ENCODE results near the gene ERMAP. TPM values are rescaled to one million over a fixed set of nuclear protein-coding genes. Genes with fewer than 3 reads are reported as not detected.

The ERMAP gene
- total RNA-seq, 4 donors from 2014 or later: 1.4 to 6.5 (median 3.9) TPM

DNA sequence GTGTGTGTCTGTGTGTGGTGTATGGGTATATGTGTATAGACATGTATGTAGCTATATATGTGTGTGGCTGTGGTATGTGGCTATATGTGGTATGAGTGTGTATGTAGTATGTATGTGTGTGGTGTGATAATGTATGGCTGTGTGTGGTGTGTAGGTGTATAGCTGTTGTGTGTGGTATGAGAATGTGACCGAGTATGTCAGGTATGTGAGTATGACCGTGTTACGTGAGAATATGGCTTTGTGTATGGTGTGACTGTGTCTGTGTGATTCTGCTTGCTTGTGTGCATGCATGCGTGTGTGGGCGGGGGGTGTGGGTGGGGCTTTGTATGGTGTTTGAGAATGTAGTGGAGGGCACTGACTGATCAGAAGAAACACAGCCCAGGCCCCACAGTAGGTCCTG is 33.0 kb downstream of the ERMAP start:
- ATAC-seq: no peak
- peaks cover 18 to 23% of the 10 kb centered on the region in 2 donors for H3K4me1 ChIP-seq
- intact Hi-C loops (cut with DNase I; ENCODE audit: low total_unique reads) (loop anchor here (10.0 kb wide), 1 partner anchor 165 kb away; the partner anchor contains the start of gene YBX1), in situ Hi-C loops (cut with MboI; ENCODE audit: low sequenced_read_pairs in 4 of 4) (no loop called here)
- H3K4me3 ChIP-seq: no peak overlapping the region
- DNase-seq: no peak
- no peak for TF ChIP-seq POLR2A (IDR thresholded peaks at IDR 0.05)
- TF ChIP-seq, protein P1, sequence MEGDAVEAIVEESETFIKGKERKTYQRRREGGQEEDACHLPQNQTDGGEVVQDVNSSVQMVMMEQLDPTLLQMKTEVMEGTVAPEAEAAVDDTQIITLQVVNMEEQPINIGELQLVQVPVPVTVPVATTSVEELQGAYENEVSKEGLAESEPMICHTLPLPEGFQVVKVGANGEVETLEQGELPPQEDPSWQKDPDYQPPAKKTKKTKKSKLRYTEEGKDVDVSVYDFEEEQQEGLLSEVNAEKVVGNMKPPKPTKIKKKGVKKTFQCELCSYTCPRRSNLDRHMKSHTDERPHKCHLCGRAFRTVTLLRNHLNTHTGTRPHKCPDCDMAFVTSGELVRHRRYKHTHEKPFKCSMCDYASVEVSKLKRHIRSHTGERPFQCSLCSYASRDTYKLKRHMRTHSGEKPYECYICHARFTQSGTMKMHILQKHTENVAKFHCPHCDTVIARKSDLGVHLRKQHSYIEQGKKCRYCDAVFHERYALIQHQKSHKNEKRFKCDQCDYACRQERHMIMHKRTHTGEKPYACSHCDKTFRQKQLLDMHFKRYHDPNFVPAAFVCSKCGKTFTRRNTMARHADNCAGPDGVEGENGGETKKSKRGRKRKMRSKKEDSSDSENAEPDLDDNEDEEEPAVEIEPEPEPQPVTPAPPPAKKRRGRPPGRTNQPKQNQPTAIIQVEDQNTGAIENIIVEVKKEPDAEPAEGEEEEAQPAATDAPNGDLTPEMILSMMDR (IDR thresholded peaks at IDR 0.05 in 4 of 5, conservative IDR thresholded peaks at IDR 0.05 in 1 of 5): no peak
- no peak overlapping the region for H3K27ac ChIP-seq
- no peaks in the 10 kb centered on the region for H3K9me3 ChIP-seq
- peaks cover 0 to 23% of the 10 kb centered on the region in 2 donors for H3K36me3 ChIP-seq
- no peaks in the 10 kb centered on the region for H3K27me3 ChIP-seq

DNA sequence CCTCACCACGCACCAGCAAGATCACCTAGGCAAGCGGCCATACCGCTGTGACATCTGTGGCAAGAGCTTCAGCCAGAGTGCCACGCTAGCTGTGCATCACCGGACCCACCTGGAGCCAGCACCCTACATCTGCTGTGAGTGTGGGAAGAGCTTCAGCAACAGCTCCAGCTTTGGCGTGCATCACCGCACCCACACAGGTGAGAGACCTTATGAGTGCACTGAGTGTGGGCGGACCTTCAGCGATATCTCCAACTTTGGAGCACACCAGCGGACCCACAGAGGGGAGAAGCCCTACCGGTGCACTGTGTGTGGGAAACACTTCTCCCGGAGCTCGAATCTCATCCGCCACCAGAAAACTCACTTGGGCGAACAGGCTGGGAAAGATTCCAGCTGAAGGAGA is 34.5 kb downstream of the ERMAP start:
- H3K27me3 ChIP-seq: no peaks in the 10 kb centered on the region

DNA sequence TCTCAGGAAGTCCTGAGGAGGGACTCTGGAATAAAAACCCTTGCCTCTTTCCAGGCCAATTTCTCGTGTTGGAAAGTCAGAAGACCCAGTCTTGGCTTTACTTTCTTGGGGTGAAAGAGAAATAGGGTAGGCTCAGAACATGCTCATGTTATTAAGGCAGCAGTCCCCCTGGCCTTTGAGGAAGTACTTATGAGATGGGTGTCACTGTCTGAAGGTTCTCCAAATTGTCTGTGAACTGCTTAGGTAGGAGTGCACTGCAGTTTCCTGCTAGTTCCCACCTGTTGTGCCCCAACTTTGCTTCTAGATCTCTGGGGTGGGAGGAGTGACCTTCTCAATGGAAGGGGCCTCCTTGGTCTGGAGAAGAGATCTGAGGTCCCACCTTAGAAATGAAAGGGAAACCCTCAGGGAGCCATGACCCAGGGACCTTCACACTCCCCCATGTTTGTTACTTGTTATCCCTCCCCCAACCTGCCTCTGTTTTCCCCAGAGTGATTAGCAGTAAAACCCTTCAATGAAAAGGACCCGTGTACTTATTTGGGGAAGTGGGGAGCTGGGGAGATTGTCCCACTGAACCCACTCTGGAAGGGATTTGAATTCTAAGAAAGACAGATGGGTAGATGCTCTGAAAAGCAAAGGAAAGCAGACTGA is 35.2 kb downstream of the ERMAP start:
- intact Hi-C loops (cut with DNase I; ENCODE audit: low total_unique reads): no loop called here
- DNase-seq (no peak), ATAC-seq (no peak)
- Histone ChIP-seq H3K36me3 (peaks cover 0 to 23% of the 10 kb centered on the region in 2 donors), H3K4me3 (no peak overlapping the region), H3K27ac (no peak overlapping the region), H3K9me3 (no peaks in the 10 kb centered on the region), H3K27me3 (no peaks in the 10 kb centered on the region), H3K4me1 (peaks cover 10 to 12% of the 10 kb centered on the region in 2 donors)
- TF ChIP-seq POLR2A (IDR thresholded peaks at IDR 0.05): no peak
- TF ChIP-seq, protein P1 (IDR thresholded peaks at IDR 0.05 in 4 of 5, conservative IDR thresholded peaks at IDR 0.05 in 1 of 5): no peak
- in situ Hi-C loops (cut with MboI; ENCODE audit: low sequenced_read_pairs in 4 of 4): no loop called here

More for the DNA sequence above, 34.5 kb downstream of the ERMAP start:
- TF ChIP-seq, protein P1 (IDR thresholded peaks at IDR 0.05 in 4 of 5, conservative IDR thresholded peaks at IDR 0.05 in 1 of 5): no peak
- no peak for TF ChIP-seq POLR2A (IDR thresholded peaks at IDR 0.05)
- Histone ChIP-seq H3K36me3 (peaks cover 0 to 23% of the 10 kb centered on the region in 2 donors), H3K4me1 (peaks cover 12 to 15% of the 10 kb centered on the region in 2 donors), H3K4me3 (no peak overlapping the region), H3K27ac (no peak overlapping the region), H3K9me3 (no peaks in the 10 kb centered on the region)
- in situ Hi-C loops (cut with MboI; ENCODE audit: low sequenced_read_pairs in 4 of 4) (no loop called here), intact Hi-C loops (cut with DNase I; ENCODE audit: low total_unique reads) (no loop called here)
- no peak for DNase-seq
- no peak for ATAC-seq

DNA sequence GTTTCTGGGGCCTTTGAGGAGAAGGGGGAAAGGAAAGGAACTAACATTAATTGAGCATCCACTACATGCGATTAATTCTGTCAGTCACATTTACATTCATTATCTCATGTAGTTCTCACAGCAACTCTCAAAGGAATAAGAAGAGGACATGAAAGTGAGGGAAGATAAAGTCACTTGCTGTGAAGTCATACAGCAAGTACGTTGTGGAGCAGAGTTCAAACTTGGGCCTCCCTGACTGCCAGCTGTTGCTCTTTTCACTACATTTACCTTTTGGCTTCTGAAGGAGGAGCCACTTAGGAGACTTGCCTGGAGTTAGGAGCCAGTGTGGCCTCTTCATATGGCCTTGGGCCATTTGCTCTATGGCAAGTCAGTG is 35.7 kb downstream of the ERMAP start:
- DNase-seq (no peak), ATAC-seq (no peak)
- Histone ChIP-seq H3K27me3 (no peaks in the 10 kb centered on the region), H3K27ac (no peak overlapping the region), H3K9me3 (no peaks in the 10 kb centered on the region), H3K36me3 (peaks cover 0 to 23% of the 10 kb centered on the region in 2 donors), H3K4me1 (peaks cover 5 to 6% of the 10 kb centered on the region in 2 donors), H3K4me3 (no peak overlapping the region)
- in situ Hi-C loops (cut with MboI; ENCODE audit: low sequenced_read_pairs in 4 of 4) (no loop called here), intact Hi-C loops (cut with DNase I; ENCODE audit: low total_unique reads) (no loop called here)
- no peak for TF ChIP-seq POLR2A (IDR thresholded peaks at IDR 0.05)
- TF ChIP-seq, protein P1 (IDR thresholded peaks at IDR 0.05 in 4 of 5, conservative IDR thresholded peaks at IDR 0.05 in 1 of 5): no peak

All from gastrocnemius medialis (tissue), 4 donors.